ENCODE measurements around the gene IRGQ. TPM values are rescaled to one million over a fixed set of nuclear protein-coding genes. Genes with fewer than 3 reads are reported as not detected.
"Not testable (repeated sequence)": the region's sequence is repeated elsewhere in the genome, so short reads cannot be mapped to it uniquely, and the experiment has no call there.

IRGQ gene
- total RNA-seq, 1 experiment from 2014 or later: 38.1 TPM

DNA sequence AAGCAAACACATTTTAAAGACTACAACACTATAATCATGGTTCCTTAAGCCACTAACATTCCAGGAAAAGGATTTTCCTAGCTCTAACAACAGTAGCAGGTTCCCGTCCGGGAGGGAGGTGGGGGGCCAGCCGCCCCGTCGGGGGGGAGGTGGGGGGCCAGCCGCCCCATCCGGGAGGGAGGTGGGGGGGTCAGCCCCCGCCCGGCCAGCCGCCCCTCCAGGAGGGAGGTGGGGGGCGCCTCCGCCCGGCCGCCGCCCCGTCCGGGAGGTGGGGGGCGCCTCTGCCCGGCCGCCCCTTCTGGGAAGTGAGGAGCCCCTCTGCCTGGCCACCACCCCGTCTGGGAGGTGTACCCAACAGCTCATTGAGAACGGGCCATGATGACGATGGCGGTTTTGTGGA is 48.0 kb downstream of the IRGQ start:
- H3K9me3 Mint-ChIP-seq; H3K27ac Mint-ChIP-seq; H3K4me3 Mint-ChIP-seq; ATAC-seq; POLR2A ChIA-PET; CTCF ChIA-PET; H3K4me1 Mint-ChIP-seq; H3K27me3 Mint-ChIP-seq (ENCODE audit: low read depth); DNase-seq (ENCODE audit: low spot score): not testable (repeated sequence)
- H3K36me3 Mint-ChIP-seq: peaks cover 46% of the 10 kb centered on the region

DNA sequence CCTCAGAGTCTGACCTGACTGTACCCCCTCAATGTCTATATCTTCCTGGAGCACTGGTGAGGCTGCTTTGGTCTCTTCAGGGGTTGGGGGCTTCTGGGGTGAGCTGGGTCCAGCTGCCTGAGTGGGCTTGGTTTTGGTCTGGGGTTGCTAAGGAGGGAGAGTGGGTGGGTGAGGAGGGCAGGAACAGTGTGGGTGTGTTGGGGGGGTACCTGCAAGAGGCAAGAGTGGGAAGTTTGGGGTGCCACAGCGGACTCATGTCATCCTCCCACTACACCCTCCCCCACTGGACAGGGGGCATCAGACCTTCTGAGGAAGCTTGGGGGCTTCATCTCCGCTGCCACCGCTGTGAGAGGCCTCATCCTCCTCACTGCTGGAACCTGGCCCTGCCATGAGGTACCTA is 49.4 kb downstream of the IRGQ start:
- ChIA-PET CTCF (interaction anchor here (1.0 to 2.2 kb wide), 2 partner anchors 8 to 11 kb away, joined by 3 to 7 read pairs; no protein-coding TSS in a partner anchor), POLR2A (no interaction called here)
- TF ChIP-seq PRRX2 (CRISPR knock-in tag; IDR thresholded peaks at IDR 0.05) (no peak), ZNF263 (CRISPR knock-in tag; IDR thresholded peaks at IDR 0.05; ENCODE audit: low read depth) (no peak), FOXK1 (CRISPR knock-in tag; IDR thresholded peaks at IDR 0.05) (no peak), ZNF281 (CRISPR knock-in tag; IDR thresholded peaks at IDR 0.05) (no peak), SMAD4 (CRISPR knock-in tag; IDR thresholded peaks at IDR 0.05) (no peak), CBFB (CRISPR knock-in tag; IDR thresholded peaks at IDR 0.05; ENCODE audit: low read depth) (no peak), GRHL2 (CRISPR knock-in tag; IDR thresholded peaks at IDR 0.05; ENCODE audit: insufficient replicate concordance, severe bottlenecking) (no peak), ZNF396 (CRISPR knock-in tag; IDR thresholded peaks at IDR 0.05; ENCODE audit: borderline replicate concordance) (no peak), AR (CRISPR knock-in tag; IDR thresholded peaks at IDR 0.05) (no peak), NFE2L1 (CRISPR knock-in tag; IDR thresholded peaks at IDR 0.05) (no peak)
- TF ChIP-seq, protein P1, sequence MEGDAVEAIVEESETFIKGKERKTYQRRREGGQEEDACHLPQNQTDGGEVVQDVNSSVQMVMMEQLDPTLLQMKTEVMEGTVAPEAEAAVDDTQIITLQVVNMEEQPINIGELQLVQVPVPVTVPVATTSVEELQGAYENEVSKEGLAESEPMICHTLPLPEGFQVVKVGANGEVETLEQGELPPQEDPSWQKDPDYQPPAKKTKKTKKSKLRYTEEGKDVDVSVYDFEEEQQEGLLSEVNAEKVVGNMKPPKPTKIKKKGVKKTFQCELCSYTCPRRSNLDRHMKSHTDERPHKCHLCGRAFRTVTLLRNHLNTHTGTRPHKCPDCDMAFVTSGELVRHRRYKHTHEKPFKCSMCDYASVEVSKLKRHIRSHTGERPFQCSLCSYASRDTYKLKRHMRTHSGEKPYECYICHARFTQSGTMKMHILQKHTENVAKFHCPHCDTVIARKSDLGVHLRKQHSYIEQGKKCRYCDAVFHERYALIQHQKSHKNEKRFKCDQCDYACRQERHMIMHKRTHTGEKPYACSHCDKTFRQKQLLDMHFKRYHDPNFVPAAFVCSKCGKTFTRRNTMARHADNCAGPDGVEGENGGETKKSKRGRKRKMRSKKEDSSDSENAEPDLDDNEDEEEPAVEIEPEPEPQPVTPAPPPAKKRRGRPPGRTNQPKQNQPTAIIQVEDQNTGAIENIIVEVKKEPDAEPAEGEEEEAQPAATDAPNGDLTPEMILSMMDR (IDR thresholded peaks at IDR 0.05): no peak
- TF ChIP-seq, protein P2, sequence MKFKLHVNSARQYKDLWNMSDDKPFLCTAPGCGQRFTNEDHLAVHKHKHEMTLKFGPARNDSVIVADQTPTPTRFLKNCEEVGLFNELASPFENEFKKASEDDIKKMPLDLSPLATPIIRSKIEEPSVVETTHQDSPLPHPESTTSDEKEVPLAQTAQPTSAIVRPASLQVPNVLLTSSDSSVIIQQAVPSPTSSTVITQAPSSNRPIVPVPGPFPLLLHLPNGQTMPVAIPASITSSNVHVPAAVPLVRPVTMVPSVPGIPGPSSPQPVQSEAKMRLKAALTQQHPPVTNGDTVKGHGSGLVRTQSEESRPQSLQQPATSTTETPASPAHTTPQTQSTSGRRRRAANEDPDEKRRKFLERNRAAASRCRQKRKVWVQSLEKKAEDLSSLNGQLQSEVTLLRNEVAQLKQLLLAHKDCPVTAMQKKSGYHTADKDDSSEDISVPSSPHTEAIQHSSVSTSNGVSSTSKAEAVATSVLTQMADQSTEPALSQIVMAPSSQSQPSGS (CRISPR knock-in tag; IDR thresholded peaks at IDR 0.05; ENCODE audit: borderline replicate concordance, low read depth): no peak
- TF ChIP-seq, protein P3, sequence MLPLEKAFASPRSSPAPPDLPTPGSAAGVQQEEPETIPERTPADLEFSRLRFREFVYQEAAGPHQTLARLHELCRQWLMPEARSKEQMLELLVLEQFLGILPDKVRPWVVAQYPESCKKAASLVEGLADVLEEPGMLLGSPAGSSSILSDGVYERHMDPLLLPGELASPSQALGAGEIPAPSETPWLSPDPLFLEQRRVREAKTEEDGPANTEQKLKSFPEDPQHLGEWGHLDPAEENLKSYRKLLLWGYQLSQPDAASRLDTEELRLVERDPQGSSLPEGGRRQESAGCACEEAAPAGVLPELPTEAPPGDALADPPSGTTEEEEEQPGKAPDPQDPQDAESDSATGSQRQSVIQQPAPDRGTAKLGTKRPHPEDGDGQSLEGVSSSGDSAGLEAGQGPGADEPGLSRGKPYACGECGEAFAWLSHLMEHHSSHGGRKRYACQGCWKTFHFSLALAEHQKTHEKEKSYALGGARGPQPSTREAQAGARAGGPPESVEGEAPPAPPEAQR (CRISPR knock-in tag; IDR thresholded peaks at IDR 0.05): no peak
- H3K9me3 Mint-ChIP-seq: no peaks in the 10 kb centered on the region
- no peaks in the 10 kb centered on the region for H3K4me1 Mint-ChIP-seq
- DNase-seq (ENCODE audit: low spot score): no peak
- no peak overlapping the region for H3K27ac Mint-ChIP-seq
- no peak overlapping the region for H3K4me3 Mint-ChIP-seq
- H3K36me3 Mint-ChIP-seq: peaks cover 51% of the 10 kb centered on the region
- H3K27me3 Mint-ChIP-seq (ENCODE audit: low read depth): no peaks in the 10 kb centered on the region
- no peak for ATAC-seq

Data from WTC11 (cell line).